NB4 (cell line): ENCODE measurements around the gene PRKCE.

Experiments
- CTCF ChIP-seq: IDR thresholded peaks from one replicate; pipeline ENCODE4 v1.5.1; 2012; ENCODE audit warnings: low read depth, low read length
- MAX ChIP-seq: IDR thresholded peaks from 2 replicates; pipeline ENCODE4 v1.6.1; 2011; ENCODE audit warnings: low read depth, low read length

GRCh38 chr2:46058140-46058539 lies 406.7 kb downstream of the PRKCE start:
- TF ChIP-seq CTCF (no peak), MAX (no peak)
